HL-60 (cell line): Measurements from ENCODE around the gene C3orf20.

Source experiments
- CTCF ChIP-seq: IDR thresholded peaks from one replicate; pipeline ENCODE4 v1.5.1; 2011; ENCODE audit warnings: low read length, control low read depth, inconsistent platforms; ENCODE audit not compliant: insufficient read depth
- GABPA ChIP-seq: IDR thresholded peaks from 2 replicates; pipeline ENCODE4 v1.6.1; 2012; ENCODE audit warnings: low read depth
- POLR2AphosphoS5 ChIP-seq: IDR thresholded peaks from 2 replicates; pipeline ENCODE4 v1.6.1; 2012; ENCODE audit warnings: low read depth
- REST ChIP-seq: IDR thresholded peaks from 2 replicates; pipeline ENCODE4 v1.6.1; 2012; ENCODE audit warnings: low read depth; ENCODE audit not compliant: insufficient replicate concordance
- SPI1 ChIP-seq: IDR thresholded peaks from 2 replicates; pipeline ENCODE4 v1.6.1; 2012; ENCODE audit warnings: low read depth, mild to moderate bottlenecking, borderline replicate concordance

- TF ChIP-seq REST: no peak
- no peak for TF ChIP-seq CTCF
- no peak for TF ChIP-seq POLR2AphosphoS5
- no peak for TF ChIP-seq GABPA
- no peak for TF ChIP-seq SPI1
Measured at GRCh38 chr3:14769544-14770325, 94.8 kb downstream of the C3orf20 start.
